GM19240 (cell line): ENCODE data around the gene CAMK2N1.

Source experiments
- DNase-seq: peaks from one replicate; pipeline ENCODE4 v3.0.0; 2011; ENCODE audit warnings: low spot score; ENCODE audit not compliant: insufficient read length

Gene CAMK2N1

DNA sequence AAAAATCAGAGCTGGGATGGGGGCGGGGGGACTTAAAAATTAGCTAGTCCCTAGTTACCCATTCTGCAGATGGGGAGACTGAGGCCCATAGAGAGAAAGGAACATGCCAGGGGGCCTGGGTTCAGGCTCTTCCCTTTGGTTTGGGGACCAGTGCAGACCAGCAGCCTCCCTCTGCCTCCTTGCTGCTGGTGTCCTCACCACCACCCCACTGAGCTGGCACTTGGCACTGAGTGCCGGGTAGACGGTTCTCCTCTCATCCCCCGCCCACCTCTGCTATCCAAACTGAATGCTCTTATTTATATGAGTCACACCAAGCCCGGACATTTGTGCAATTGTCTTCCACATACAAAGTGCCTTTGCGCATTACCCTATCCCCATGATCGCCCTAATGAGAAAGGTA is 39.2 kb downstream of the CAMK2N1 start:
- no peak for DNase-seq

DNA sequence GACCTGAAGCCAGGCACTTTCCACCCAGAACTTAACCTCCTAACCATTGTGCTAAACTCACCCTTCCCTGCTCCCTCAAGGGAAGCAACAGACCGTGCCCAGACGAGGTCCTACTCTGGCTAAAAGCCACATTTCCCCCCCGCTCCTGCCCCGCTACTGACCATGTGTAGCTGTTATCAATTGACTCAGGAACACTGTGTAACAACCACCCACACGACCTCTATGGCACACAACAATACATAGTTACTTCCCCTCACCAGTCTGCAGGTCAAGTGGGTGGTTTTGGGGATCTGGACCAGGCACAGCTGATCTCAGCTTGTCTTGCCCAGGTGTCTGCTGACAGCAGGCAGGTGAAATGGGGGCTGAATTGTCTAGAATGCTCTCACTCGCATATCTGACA is 40.1 kb downstream of the CAMK2N1 start:
- DNase-seq: no peak

DNA sequence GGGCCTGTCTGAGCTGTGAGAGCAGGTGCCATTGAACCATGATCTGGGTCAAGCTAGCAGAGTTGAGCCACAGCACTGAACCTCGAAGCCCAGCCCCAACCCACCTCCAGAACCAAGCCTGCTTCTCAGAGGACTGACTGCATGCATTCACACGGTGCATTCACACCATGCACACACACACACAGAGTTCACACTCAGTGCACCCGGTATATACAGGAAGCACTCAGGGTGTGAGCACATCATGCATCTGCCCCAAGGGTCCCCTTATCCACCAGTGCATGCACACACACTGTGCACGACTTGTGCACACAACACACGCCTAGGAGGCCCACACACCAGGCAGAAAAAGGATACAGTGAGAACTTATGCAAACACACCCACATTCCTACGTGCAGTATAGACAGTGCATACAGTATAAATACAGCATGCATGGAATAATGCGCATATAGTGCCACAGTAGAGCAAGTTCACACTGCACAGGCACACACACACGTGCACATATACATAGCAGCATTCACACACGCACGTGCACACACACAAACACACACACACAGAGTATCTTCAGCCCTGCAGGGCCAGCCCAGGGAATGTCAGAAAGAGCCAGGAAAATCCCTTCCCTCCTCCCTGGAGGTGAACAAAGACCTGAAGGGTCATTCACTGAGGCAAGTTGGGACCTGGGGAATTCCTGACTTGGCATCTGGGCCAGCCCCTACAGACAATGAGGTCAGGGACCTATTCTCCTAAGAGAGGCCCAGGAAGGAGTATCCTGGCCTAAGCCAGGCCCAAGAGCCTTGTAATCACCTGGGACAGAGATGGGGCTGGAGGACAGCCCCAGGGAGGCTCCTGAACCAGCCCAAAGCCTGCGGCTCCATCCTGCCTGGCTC is 42.1 kb downstream of the CAMK2N1 start:
- DNase-seq: no peak

GRCh38 chr1:20442920-20443625 is 42.9 kb downstream of the CAMK2N1 start:
- no peak for DNase-seq

GRCh38 chr1:20440785-20441200 is 45.2 kb downstream of the CAMK2N1 start:
- peak; percentile 35 for DNase-seq

DNA sequence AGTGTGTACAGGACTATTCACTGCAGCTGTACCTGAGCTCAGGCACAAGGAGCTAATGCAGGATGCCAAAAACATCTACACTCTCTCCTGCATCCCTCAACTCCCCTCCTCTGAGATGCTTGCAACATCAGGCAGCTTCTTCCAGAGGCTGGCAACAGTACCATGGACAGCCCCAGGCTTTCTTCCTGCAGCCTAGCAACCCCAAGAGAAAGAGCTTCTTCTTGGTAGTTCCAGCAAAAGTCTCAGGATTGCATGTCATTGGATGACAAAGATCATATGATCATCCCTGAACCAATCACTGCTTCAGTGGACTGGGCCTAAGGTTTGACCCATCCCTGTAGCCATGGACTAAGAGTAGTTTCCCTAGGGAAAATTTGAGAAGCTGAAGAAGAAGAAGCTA is 46.7 kb downstream of the CAMK2N1 start:
- no peak for DNase-seq

DNA sequence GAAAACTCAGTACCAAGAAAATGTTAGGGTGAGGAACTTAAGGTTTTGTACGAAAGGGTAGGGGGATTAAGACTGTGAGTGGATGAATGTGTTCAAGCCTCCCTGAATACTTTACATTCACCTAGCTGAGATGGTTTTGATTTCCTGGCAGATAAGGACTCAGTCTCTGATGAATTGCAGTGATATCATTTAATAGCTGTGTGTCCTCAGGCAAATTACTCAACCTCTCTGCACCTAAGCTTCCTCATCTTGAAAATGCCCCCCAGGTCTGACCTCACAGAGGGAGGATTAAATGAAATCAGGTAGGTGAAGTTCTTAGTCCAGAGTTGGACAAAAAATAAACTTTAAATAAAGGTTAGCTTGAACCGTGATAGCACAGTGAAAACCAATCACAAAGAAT is 48.4 kb downstream of the CAMK2N1 start:
- no peak for DNase-seq

DNA sequence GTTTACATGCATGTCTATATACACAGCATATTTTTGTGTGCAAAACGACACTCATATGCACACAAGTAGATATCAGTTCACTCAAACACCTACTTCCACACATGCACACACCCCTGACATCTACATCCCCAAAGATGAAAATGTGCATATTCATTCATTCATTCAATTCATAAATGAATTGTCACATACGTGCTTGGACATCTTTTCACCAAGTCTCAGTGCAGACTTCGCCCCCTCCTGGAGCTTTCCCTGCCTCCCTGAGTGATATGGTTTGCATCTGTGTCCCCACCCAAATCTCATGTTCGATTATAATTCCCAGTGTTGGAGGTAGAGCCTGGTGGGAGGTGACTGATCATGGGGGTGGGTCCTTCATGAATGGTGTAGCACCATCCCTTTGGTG is 53.1 kb downstream of the CAMK2N1 start:
- DNase-seq: no peak
